NCI-H748 treated with DMSO at 0.1 percent for 48 hours (cell line): Measurements from ENCODE around the gene SRPX2.

ENCODE experiments used
- DNase-seq: peaks from one replicate; lab custom pipeline; 2025; lab: John Stamatoyannopoulos, UW

The SRPX2 gene

GRCh38 chrX:100649550-100650356, 5.8 kb downstream of the SRPX2 start:
- no peak for DNase-seq

- DNase-seq = no peak
Measured at GRCh38 chrX:100650841-100651240, 6.8 kb downstream of the SRPX2 start.

GRCh38 chrX:100652266-100652665, 8.3 kb downstream of the SRPX2 start:
- no peak for DNase-seq

GRCh38 chrX:100654261-100654660, 10.3 kb downstream of the SRPX2 start:
- DNase-seq = peak; percentile 17

GRCh38 chrX:100658941-100659381, 15.0 kb downstream of the SRPX2 start:
- DNase-seq = no peak

GRCh38 chrX:100659431-100660137, 15.6 kb downstream of the SRPX2 start:
- no peak for DNase-seq

GRCh38 chrX:100662170-100662569, 18.2 kb downstream of the SRPX2 start:
- no peak for DNase-seq

- DNase-seq = no peak
Measured at GRCh38 chrX:100662796-100663195, 18.8 kb downstream of the SRPX2 start.

- DNase-seq = no peak
Measured at GRCh38 chrX:100663642-100664041, 19.6 kb downstream of the SRPX2 start.

- no peak for DNase-seq
Measured at GRCh38 chrX:100672966-100673365, 29.0 kb downstream of the SRPX2 start.

GRCh38 chrX:100673397-100673953, 29.5 kb downstream of the SRPX2 start:
- DNase-seq = no peak

- DNase-seq = no peak
Measured at GRCh38 chrX:100674705-100675104, 30.7 kb downstream of the SRPX2 start.

GRCh38 chrX:100677611-100678181, 33.7 kb downstream of the SRPX2 start:
- DNase-seq = no peak

GRCh38 chrX:100680756-100681155, 36.8 kb downstream of the SRPX2 start:
- no peak for DNase-seq

- no peak for DNase-seq
Measured at GRCh38 chrX:100681599-100681998, 37.6 kb downstream of the SRPX2 start.

- DNase-seq = no peak
Measured at GRCh38 chrX:100682939-100683338, 38.9 kb downstream of the SRPX2 start.

GRCh38 chrX:100685284-100685996, 41.4 kb downstream of the SRPX2 start:
- peak; percentile 61 for DNase-seq

GRCh38 chrX:100685997-100686305, 42.0 kb downstream of the SRPX2 start:
- no peak for DNase-seq

GRCh38 chrX:100687128-100687527, 43.1 kb downstream of the SRPX2 start:
- DNase-seq = no peak

GRCh38 chrX:100687546-100687945, 43.5 kb downstream of the SRPX2 start:
- no peak for DNase-seq

GRCh38 chrX:100695302-100695701, 51.3 kb downstream of the SRPX2 start:
- no peak for DNase-seq

GRCh38 chrX:100695991-100696390, 52.0 kb downstream of the SRPX2 start:
- no peak for DNase-seq
